ENCODE measurements around the gene IDH3G.

Gene IDH3G

DNA sequence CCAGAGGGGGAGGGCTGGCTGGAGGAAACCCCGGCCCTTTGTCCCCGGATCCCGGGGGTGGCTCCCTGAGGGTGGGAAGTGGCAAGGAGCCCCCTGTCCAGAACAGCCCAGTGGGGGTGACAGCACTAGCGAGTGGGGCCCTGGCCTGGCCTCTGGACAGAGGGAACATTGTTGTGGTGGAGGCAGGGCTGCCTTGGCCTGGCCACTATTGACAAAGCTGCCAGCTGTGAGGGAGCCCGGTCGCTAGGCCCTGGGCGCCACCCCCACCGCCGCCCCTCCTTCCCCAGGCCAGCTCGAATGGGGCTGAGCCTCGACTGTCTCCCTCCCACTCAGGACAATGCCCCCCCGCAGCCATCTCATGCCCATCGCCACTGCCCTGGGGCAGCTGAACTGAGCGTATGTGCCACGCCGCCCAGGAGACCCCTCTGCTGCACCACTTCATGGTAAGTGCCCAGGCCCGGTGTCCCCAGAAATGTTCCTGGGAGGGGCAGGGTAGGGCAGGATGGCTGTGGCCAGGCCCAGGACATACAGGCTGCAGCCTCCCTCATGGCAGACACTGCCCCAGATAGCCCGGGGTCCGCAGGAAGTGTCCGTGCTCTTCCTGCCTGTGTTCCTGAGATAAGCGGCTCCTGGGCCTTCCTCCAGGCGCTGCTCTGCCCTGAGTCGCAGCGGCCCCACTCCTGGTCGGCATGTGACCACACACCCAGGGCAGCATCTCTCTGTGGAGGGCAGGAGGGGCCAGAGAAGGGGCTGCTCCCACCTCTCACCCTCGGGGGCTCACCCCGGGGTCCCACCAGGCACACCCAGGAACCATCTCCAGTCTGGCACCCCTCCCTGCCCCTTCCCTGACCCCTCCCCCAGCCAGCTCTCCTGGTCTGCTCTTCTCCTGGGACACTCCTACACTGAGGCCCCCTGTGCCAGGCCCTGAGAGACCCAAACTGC is 28.8 kb downstream of the IDH3G start:
- Histone ChIP-seq H3K27ac (no peak overlapping the region), H3K9ac (ENCODE audit: insufficient read length) (no peak overlapping the region), H3K4me3 (0 out of 2 replicates have a peak overlapping the region, but pooled peaks have one; percentile 12), H3K9me3 (ENCODE audit: low read depth, low read length) (no peaks in the 10 kb centered on the region), H3K36me3 (ENCODE audit: insufficient read depth, low read length) (no peaks in the 10 kb centered on the region)
- TF ChIP-seq POLR2AphosphoS5 (IDR thresholded peaks at IDR 0.05; ENCODE audit: borderline replicate concordance, low read depth, low read length) (no peak), FOXP2 (optimal IDR thresholded peaks at IDR 0.05; ENCODE audit: control extremely low read depth, extremely low read length, insufficient read depth) (no peak), EZH2 (IDR thresholded peaks at IDR 0.05) (no peak)
- no peak for DNase-seq (ENCODE audit: low read depth, low spot score)

DNA sequence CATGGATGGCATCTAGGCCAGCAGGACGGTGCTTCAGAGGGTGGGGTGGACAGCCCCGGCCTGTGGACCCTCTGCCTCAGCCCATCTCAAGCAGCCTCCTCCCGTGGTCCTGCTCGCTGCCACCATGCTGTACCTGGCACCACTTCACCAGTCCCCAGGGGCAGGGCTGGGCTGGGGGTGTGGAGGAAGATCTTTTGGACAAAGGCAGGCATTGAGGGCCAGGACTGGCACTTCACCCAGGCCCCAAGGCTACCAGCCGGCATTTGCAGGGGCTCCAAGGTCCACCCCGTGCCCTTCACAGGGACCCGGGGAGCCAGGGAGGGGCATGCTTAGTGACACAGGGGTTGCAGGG is 29.4 kb downstream of the IDH3G start:
- no peak overlapping the region for H3K9ac ChIP-seq (ENCODE audit: insufficient read length)
- no peaks in the 10 kb centered on the region for H3K9me3 ChIP-seq (ENCODE audit: low read depth, low read length)
- DNase-seq (ENCODE audit: low read depth, low spot score) = no peak
- no peaks in the 10 kb centered on the region for H3K36me3 ChIP-seq (ENCODE audit: insufficient read depth, low read length)
- H3K4me3 ChIP-seq = no peak overlapping the region
- H3K27ac ChIP-seq = no peak overlapping the region
- TF ChIP-seq EZH2 (IDR thresholded peaks at IDR 0.05) (no peak), POLR2AphosphoS5 (IDR thresholded peaks at IDR 0.05; ENCODE audit: borderline replicate concordance, low read depth, low read length) (no peak), FOXP2 (optimal IDR thresholded peaks at IDR 0.05; ENCODE audit: control extremely low read depth, extremely low read length, insufficient read depth) (no peak)

DNA sequence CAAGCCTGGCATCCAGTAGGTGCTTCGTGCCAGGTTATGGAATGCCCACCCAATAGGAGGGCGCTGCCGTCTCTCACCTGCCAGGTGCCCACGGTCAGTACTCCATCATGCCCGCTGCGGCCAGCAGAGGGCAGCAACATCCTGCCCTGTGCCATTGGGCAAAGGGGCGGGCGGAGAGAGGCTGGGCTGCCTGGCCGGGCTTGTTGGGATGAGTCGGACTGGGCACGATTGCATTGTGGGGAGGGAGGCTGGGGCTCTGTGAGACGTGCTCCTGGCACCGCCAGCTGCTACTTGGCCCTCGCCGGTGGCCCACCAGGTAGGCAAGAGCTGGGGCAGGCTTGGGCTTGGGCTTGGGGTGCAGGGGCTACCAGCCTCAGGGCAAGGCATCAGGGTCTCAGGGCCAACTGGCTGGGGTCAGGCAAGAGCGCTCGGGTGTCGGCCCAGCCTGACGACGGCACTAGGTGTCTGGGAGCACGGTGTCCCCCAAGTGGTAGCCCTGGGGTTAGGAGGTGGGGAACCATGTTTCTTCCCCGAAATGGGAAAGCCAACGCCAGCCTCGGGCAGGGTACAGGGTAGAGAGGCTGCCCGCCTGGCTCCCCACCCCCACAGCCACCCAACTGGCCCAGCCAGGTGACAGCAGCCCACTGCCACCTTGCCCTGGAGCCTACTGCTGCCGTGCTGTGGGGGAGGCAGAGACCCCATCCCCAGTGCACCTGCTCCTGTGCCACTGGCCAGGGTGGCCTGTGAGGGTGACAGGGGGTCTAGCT is 30.0 kb downstream of the IDH3G start, which contains the start of gene PLXNB3:
PLXNB3 (plus strand) TSS at position 261 of the 767 bp plus-strand sequence. CDS start 1,287 bp downstream, outside the sequence.
- H3K4me3 ChIP-seq = no peak within 1 kb of the TSS; the same call in 1 of the 2 replicates
- no peak within 1 kb of the TSS for H3K27ac ChIP-seq
- DNase-seq (ENCODE audit: low read depth, low spot score) = no peak

DNA sequence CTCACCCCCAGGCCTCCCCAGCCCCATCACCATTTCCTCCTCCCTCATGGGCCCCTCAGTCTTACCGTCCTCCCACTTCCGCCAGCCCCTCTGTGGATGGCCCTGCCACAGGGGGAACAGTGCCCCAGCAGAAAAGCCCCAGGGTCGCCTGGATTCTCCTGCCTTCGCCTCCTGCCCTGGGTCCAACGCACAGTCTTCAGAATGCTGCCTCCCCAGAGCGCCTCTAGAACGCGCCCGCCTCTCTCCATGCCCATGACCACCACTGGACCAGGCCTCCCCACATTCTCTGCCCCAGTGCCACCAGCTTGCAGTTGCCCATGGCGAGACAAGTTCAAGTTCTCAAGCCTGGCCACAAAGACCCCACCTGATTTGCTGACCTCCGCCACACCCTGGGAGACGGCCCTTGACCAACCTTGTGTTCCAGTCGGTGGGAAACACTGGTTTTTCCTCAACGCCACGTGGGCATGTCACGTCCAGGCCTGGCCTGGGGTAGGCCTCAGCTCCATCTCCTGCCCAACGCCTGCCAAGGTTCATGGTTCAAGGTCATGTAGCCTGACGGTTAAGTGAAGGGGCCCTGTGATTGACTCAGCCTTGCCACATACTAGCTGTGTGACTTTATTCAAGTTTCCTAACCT is 30.8 kb downstream of the IDH3G start:
- DNase-seq (ENCODE audit: low read depth, low spot score) = no peak

More for the DNA sequence above, 30.0 kb downstream of the IDH3G start, which contains the start of gene PLXNB3:
- Histone ChIP-seq H3K9me3 (ENCODE audit: low read depth, low read length) (no peaks in the 10 kb centered on the region), H3K36me3 (ENCODE audit: insufficient read depth, low read length) (no peaks in the 10 kb centered on the region), H3K9ac (ENCODE audit: insufficient read length) (no peak within 1 kb of the TSS)
- TF ChIP-seq FOXP2 (optimal IDR thresholded peaks at IDR 0.05; ENCODE audit: control extremely low read depth, extremely low read length, insufficient read depth) = no peak
- no peak for TF ChIP-seq EZH2 (IDR thresholded peaks at IDR 0.05)
- TF ChIP-seq POLR2AphosphoS5 (IDR thresholded peaks at IDR 0.05; ENCODE audit: borderline replicate concordance, low read depth, low read length) = no peak

DNA sequence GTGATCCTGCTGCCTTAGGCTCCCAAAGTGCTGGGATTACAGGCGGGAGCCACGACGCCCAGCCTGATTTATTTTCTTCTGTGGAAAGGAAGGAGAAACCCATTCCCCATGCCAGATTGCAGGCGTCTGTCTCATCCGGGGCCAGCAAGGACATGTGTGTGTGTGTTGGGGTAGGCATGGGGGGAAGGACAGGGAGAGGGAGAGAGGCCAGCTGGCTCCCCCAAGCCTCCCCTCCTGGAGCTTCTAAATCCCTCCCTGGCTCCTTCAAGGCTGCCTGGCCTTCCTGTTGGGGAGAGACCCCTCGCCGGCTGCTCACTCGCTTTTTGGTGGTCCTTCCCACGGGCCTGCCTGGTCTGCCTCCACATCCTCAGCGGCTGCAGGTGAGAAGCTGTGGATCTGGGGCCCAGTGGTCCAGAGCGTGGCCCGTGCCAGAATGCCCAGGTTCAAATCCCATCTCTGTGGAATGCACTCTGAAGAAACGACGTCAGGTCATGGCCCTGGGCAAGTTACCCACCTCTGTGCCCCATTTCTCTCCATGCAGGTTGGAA is 31.5 kb downstream of the IDH3G start:
- Histone ChIP-seq H3K9me3 (ENCODE audit: low read depth, low read length) (no peaks in the 10 kb centered on the region), H3K27ac (no peak overlapping the region), H3K36me3 (ENCODE audit: insufficient read depth, low read length) (no peaks in the 10 kb centered on the region), H3K9ac (ENCODE audit: insufficient read length) (no peak overlapping the region), H3K4me3 (no peak overlapping the region)
- DNase-seq (ENCODE audit: low read depth, low spot score) = no peak
- TF ChIP-seq FOXP2 (optimal IDR thresholded peaks at IDR 0.05; ENCODE audit: control extremely low read depth, extremely low read length, insufficient read depth) (no peak), EZH2 (IDR thresholded peaks at IDR 0.05) (no peak), POLR2AphosphoS5 (IDR thresholded peaks at IDR 0.05; ENCODE audit: borderline replicate concordance, low read depth, low read length) (no peak)

More for the DNA sequence above, 30.8 kb downstream of the IDH3G start:
- Histone ChIP-seq H3K9me3 (ENCODE audit: low read depth, low read length) (no peaks in the 10 kb centered on the region), H3K27ac (no peak overlapping the region), H3K9ac (ENCODE audit: insufficient read length) (no peak overlapping the region), H3K4me3 (no peak overlapping the region), H3K36me3 (ENCODE audit: insufficient read depth, low read length) (no peaks in the 10 kb centered on the region)
- no peak for TF ChIP-seq POLR2AphosphoS5 (IDR thresholded peaks at IDR 0.05; ENCODE audit: borderline replicate concordance, low read depth, low read length)
- TF ChIP-seq EZH2 (IDR thresholded peaks at IDR 0.05) = no peak

DNA sequence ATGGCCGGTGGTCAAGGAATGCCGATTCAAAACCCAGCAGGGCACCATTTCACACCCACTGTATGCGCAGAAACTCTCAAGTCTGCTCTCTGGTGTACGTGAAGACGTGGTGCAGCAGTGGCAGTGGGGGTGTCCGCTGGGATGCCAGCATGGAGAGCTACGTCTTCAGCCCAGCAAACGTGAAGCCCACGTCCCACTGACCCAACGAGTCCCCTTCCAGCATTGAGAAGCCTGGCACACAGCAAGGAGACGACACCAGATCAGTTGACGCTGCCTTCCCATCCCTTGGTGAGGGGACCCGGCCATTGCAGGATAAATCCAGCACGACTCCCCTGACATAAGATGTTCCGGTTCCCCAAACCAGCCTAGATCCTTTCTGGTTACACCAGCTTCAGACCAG is 32.3 kb downstream of the IDH3G start:
- no peak for DNase-seq (ENCODE audit: low read depth, low spot score)
- TF ChIP-seq FOXP2 (optimal IDR thresholded peaks at IDR 0.05; ENCODE audit: control extremely low read depth, extremely low read length, insufficient read depth) (no peak), POLR2AphosphoS5 (IDR thresholded peaks at IDR 0.05; ENCODE audit: borderline replicate concordance, low read depth, low read length) (no peak), EZH2 (IDR thresholded peaks at IDR 0.05) (no peak)
- H3K36me3 ChIP-seq (ENCODE audit: insufficient read depth, low read length) = no peaks in the 10 kb centered on the region
- H3K27ac ChIP-seq = no peak overlapping the region
- H3K4me3 ChIP-seq = no peak overlapping the region
- H3K9ac ChIP-seq (ENCODE audit: insufficient read length) = no peak overlapping the region
- H3K9me3 ChIP-seq (ENCODE audit: low read depth, low read length) = no peaks in the 10 kb centered on the region

DNA sequence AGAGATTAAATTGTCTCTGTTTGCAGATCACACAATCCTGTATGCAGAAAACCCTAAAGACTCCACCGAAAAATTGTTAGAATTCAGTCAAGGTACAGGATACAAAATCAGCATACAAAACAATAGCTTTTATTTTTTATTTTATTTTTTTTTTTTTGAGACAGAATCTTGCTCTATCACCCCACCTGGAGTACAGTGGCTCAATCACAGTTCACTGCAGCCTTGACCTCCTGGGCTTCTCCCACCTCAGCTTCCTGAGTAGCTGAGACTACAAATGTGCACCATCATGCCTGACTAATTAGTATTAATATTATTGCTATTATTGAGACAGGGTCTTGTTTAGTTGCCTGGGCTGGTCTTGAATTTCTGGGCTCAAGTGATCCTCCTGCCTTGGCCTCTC is 39.0 kb downstream of the IDH3G start:
- Histone ChIP-seq H3K9ac (ENCODE audit: insufficient read length) (no peak overlapping the region), H3K4me3 (no peak overlapping the region), H3K36me3 (ENCODE audit: insufficient read depth, low read length) (no peaks in the 10 kb centered on the region), H3K27ac (no peak overlapping the region), H3K9me3 (ENCODE audit: low read depth, low read length) (no peaks in the 10 kb centered on the region)
- DNase-seq (ENCODE audit: low read depth, low spot score) = no peak
- TF ChIP-seq EZH2 (IDR thresholded peaks at IDR 0.05) (no peak), POLR2AphosphoS5 (IDR thresholded peaks at IDR 0.05; ENCODE audit: borderline replicate concordance, low read depth, low read length) (no peak), FOXP2 (optimal IDR thresholded peaks at IDR 0.05; ENCODE audit: control extremely low read depth, extremely low read length, insufficient read depth) (no peak)
